Neural cell (in vitro differentiated cells): ENCODE results near the gene UGT1A3. TPM values are rescaled to one million over a fixed set of nuclear protein-coding genes. Genes with fewer than 3 reads are reported as not detected.

Source experiments
- H2AFZ ChIP-seq: fragments of 200-600, 300-800 bp; sonication (generic), shearing (Covaris generic); 2 replicates; pipeline ENCODE4 v1.6.0; 2014; ENCODE audit warnings: low read depth, mild to moderate bottlenecking, antibody characterized with exemption, low read length, moderate library complexity
- H3F3A ChIP-seq: fragments of 200-600 bp; shearing (Covaris generic); 2 replicates; pipeline ENCODE4 v1.6.1; 2016; ENCODE audit warnings: mild to moderate bottlenecking, moderate library complexity, mixed read lengths, antibody characterized with exemption, low read length; ENCODE audit not compliant: insufficient read depth, poor library complexity, severe bottlenecking
- H3K27ac ChIP-seq: fragments of 200-600, 300-800 bp; sonication (generic), shearing (Covaris generic); 2 replicates; pipeline ENCODE4 v1.5.1; 2014; ENCODE audit warnings: mild to moderate bottlenecking, low read length, moderate library complexity
- H3K27me3 ChIP-seq: fragments of 300-800, 200-600 bp; sonication (generic), shearing (Covaris generic); 2 replicates; pipeline ENCODE4 v1.6.0; 2014; ENCODE audit warnings: mild to moderate bottlenecking, low read depth, low read length, moderate library complexity; ENCODE audit not compliant: insufficient read depth
- H3K36me3 ChIP-seq: fragments of 300-800, 200-600 bp; sonication (generic), shearing (Covaris generic); 2 replicates; pipeline ENCODE4 v1.5.1; 2014; ENCODE audit warnings: mild to moderate bottlenecking, antibody characterized with exemption, low read length, moderate library complexity; ENCODE audit not compliant: insufficient read depth
- H3K4me2 ChIP-seq: fragments of 300-800, 200-600 bp; sonication (generic), shearing (Covaris generic); 2 replicates; pipeline ENCODE4 v1.6.0; 2014; ENCODE audit warnings: mild to moderate bottlenecking, low read length
- H3K4me3 ChIP-seq: fragments of 300-800, 200-600 bp; sonication (generic), shearing (Covaris generic); 2 replicates; pipeline ENCODE4 v1.5.1; 2014; ENCODE audit warnings: mild to moderate bottlenecking, low read length, moderate library complexity
- H3K79me2 ChIP-seq: fragments of 200-600 bp; shearing (Covaris generic); replicated peaks from 2 replicates; pipeline ENCODE4 v1.6.0; 2014; ENCODE audit warnings: mild to moderate bottlenecking, low read length, moderate library complexity; ENCODE audit not compliant: insufficient read depth
- H3K9ac ChIP-seq: fragments of 300-800, 200-600 bp; sonication (generic), shearing (Covaris generic); 2 replicates; pipeline ENCODE4 v1.6.1; 2016; ENCODE audit warnings: mild to moderate bottlenecking, low read length, mixed read lengths
- H3K9me2 ChIP-seq: fragments of 200-600 bp; shearing (Covaris generic); 2 replicates; pipeline ENCODE4 v1.6.1; 2016; ENCODE audit warnings: mild to moderate bottlenecking, low read length, mixed read lengths; ENCODE audit not compliant: insufficient read depth
- H3K9me3 ChIP-seq: fragments of 200-600, 300-800 bp; sonication (generic), shearing (Covaris generic); 2 replicates; pipeline ENCODE4 v1.6.1; 2016; ENCODE audit warnings: mild to moderate bottlenecking, mixed run types, low read length, moderate library complexity, mixed read lengths
- H4K20me1 ChIP-seq: fragments of 200-600 bp; shearing (Covaris generic); 2 replicates; pipeline ENCODE4 v1.6.1; 2016; ENCODE audit warnings: mild to moderate bottlenecking, mixed run types; ENCODE audit not compliant: insufficient read depth
- CTCF ChIP-seq: fragments of 450-650 bp; IDR thresholded peaks from 2 replicates; pipeline ENCODE4 v1.5.1; 2014; ENCODE audit warnings: antibody characterized with exemption, mild to moderate bottlenecking, moderate library complexity; ENCODE audit not compliant: poor library complexity, severe bottlenecking
- EP300 ChIP-seq: fragments of 450-650 bp; conservative IDR thresholded peaks from 2 replicates; pipeline ENCODE4 v1.6.1; 2014; ENCODE audit warnings: antibody characterized with exemption, mild to moderate bottlenecking, moderate library complexity; ENCODE audit not compliant: poor library complexity, severe bottlenecking
- EZH2 ChIP-seq: fragments of 200-600, 300-800 bp; shearing (Covaris generic), sonication (generic); IDR thresholded peaks from 2 replicates; pipeline ENCODE4 v1.6.1; 2014; ENCODE audit warnings: antibody characterized with exemption, low read length, borderline replicate concordance, mild to moderate bottlenecking; ENCODE audit not compliant: insufficient read depth, poor library complexity, severe bottlenecking
- MXI1 ChIP-seq: fragments of 450-650 bp; conservative IDR thresholded peaks from 2 replicates; pipeline ENCODE4 v1.6.1; 2014; ENCODE audit warnings: antibody characterized with exemption, mild to moderate bottlenecking; ENCODE audit not compliant: poor library complexity, severe bottlenecking
- POLR2AphosphoS5 ChIP-seq: IDR thresholded peaks from 2 replicates; pipeline ENCODE4 v1.6.1; 2012
- RAD21 ChIP-seq: fragments of 450-650 bp; conservative IDR thresholded peaks from 2 replicates; pipeline ENCODE4 v1.6.1; 2014; ENCODE audit warnings: antibody characterized with exemption, mild to moderate bottlenecking, moderate library complexity
- REST ChIP-seq: IDR thresholded peaks from 2 replicates; pipeline ENCODE4 v1.6.1; 2012; ENCODE audit warnings: borderline replicate concordance
- SMC3 ChIP-seq: fragments of 450-650 bp; conservative IDR thresholded peaks from 2 replicates; pipeline ENCODE4 v1.6.1; 2014; ENCODE audit warnings: antibody characterized with exemption, mild to moderate bottlenecking, moderate library complexity; ENCODE audit not compliant: poor library complexity
- TAF1 ChIP-seq: IDR thresholded peaks from 2 replicates; pipeline ENCODE4 v1.6.1; 2012; ENCODE audit warnings: low read depth
- polyA plus RNA-seq: library from polyadenylated mRNA; depleted of rRNA; stranded (reverse); fragments of >200 nt; gene quantifications from 2 replicates; pipeline ENCODE4 v1.2.3, GENCODE V29; 2014

The UGT1A3 gene
- polyA plus RNA-seq, 1 donor from 2014 or later, result not detected

GRCh38 chr2:233693963-233694362 is 34.9 kb upstream of the UGT1A3 start:
- no peaks in the 10 kb centered on the region for H3K79me2 ChIP-seq
- no peak overlapping the region for H3K4me3 ChIP-seq
- H3K9ac ChIP-seq, result no peak overlapping the region
- no peaks in the 10 kb centered on the region for H3K9me2 ChIP-seq
- no peak for TF ChIP-seq REST
- TF ChIP-seq EZH2, result no peak
- no peak for TF ChIP-seq EP300
- no peak for TF ChIP-seq MXI1
- TF ChIP-seq TAF1, result no peak
- TF ChIP-seq POLR2AphosphoS5, result no peak
- TF ChIP-seq RAD21, result no peak
- no peak for TF ChIP-seq SMC3
- no peak for TF ChIP-seq CTCF
- no peak overlapping the region for H3K27ac ChIP-seq
- H4K20me1 ChIP-seq, result no peaks in the 10 kb centered on the region
- H3F3A ChIP-seq, result no peaks in the 10 kb centered on the region
- no peaks in the 10 kb centered on the region for H3K27me3 ChIP-seq
- H3K36me3 ChIP-seq, result no peaks in the 10 kb centered on the region
- no peaks in the 10 kb centered on the region for H3K9me3 ChIP-seq
- no peak overlapping the region for H2AFZ ChIP-seq
- H3K4me2 ChIP-seq, result no peak overlapping the region

- Histone ChIP-seq H2AFZ (no peak overlapping the region), H3K9me3 (no peaks in the 10 kb centered on the region), H4K20me1 (no peaks in the 10 kb centered on the region), H3K9ac (no peak overlapping the region), H3K27me3 (no peaks in the 10 kb centered on the region), H3K27ac (no peak overlapping the region), H3F3A (no peaks in the 10 kb centered on the region), H3K79me2 (no peaks in the 10 kb centered on the region), H3K36me3 (no peaks in the 10 kb centered on the region), H3K4me2 (no peak overlapping the region), H3K4me3 (no peak overlapping the region), H3K9me2 (no peaks in the 10 kb centered on the region)
- no peak for TF ChIP-seq SMC3
- no peak for TF ChIP-seq REST
- no peak for TF ChIP-seq EP300
- no peak for TF ChIP-seq EZH2
- TF ChIP-seq CTCF, result no peak
- no peak for TF ChIP-seq POLR2AphosphoS5
- TF ChIP-seq TAF1, result no peak
Measured at GRCh38 chr2:233698740-233699139, 30.1 kb upstream of the UGT1A3 start.
